GM06990 (cell line): ENCODE data around the gene CUX1.

Source experiments
- DNase-seq: peaks from one replicate; pipeline ENCODE4 v3.0.0-alpha.2; 2011; ENCODE audit not compliant: insufficient read length; ENCODE audit errors: extremely low read depth
- H3K27me3 ChIP-seq: replicated peaks from 2 replicates; pipeline ENCODE4 v1.6.0; 2011; ENCODE audit warnings: low read length; ENCODE audit not compliant: control insufficient read depth, insufficient read depth
- H3K36me3 ChIP-seq: 2 replicates; pipeline ENCODE4 v1.5.1; 2011; ENCODE audit warnings: low read length; ENCODE audit not compliant: control insufficient read depth, insufficient read depth
- H3K4me3 ChIP-seq: replicated peaks from 2 replicates; pipeline ENCODE4 v1.5.1; 2011; ENCODE audit warnings: low read depth, mild to moderate bottlenecking, control low read depth, low read length
- TF ChIP-seq, protein P1 (sequence below): IDR thresholded peaks from 2 replicates; pipeline ENCODE4 v1.5.1; 2011; ENCODE audit warnings: low read length, control low read depth, mild to moderate bottlenecking, inconsistent platforms; ENCODE audit not compliant: insufficient read depth, poor library complexity, severe bottlenecking

CUX1 gene

DNA sequence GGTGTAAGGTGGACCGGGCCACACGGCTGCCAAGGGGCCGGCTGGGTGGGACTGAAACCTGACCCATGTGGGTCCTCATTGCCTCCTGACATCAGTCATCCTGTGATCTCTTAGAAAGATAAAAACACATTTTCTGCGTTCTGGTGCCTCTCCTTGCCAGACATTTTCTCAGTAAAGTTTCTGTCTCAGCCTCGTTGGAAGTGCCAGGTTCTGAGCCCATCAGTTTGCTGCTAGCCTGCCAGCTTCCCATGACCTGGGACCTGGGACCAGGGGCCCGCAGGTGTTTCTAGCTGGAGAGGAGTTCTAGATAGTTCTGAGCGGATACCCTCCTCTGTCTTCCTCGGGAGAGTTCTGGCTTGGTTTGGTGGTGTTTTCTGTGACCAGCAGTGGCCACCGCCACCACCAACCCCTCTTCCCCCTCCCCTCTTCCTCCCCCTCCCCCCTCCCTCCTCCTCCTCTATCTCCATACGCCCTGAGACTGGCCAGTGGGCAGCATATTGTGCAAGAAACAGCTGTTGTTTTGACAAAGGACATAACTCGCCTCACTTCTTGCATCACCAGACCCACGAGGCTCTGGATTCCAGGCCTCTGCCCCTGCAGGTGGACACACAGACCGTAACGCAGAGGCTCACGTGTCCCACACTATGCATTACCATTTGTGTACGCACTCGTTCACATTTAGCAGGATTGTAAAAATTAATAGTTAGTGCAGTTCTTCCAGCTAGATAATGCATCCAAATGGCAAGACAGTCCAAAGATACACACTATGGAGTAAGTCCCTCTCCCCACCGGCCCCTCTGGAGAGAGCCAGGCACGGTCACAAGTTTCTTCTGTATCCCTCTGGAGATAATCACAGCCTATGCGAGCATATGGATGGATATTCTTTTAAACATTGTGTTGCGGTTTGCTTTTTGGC, 94.6 kb downstream of the CUX1 start:
- no peaks in the 10 kb centered on the region for H3K27me3 ChIP-seq
- H3K36me3 ChIP-seq: peaks cover 6% of the 10 kb centered on the region
- no peak for DNase-seq
- TF ChIP-seq, protein P1, sequence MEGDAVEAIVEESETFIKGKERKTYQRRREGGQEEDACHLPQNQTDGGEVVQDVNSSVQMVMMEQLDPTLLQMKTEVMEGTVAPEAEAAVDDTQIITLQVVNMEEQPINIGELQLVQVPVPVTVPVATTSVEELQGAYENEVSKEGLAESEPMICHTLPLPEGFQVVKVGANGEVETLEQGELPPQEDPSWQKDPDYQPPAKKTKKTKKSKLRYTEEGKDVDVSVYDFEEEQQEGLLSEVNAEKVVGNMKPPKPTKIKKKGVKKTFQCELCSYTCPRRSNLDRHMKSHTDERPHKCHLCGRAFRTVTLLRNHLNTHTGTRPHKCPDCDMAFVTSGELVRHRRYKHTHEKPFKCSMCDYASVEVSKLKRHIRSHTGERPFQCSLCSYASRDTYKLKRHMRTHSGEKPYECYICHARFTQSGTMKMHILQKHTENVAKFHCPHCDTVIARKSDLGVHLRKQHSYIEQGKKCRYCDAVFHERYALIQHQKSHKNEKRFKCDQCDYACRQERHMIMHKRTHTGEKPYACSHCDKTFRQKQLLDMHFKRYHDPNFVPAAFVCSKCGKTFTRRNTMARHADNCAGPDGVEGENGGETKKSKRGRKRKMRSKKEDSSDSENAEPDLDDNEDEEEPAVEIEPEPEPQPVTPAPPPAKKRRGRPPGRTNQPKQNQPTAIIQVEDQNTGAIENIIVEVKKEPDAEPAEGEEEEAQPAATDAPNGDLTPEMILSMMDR: no peak
- no peak overlapping the region for H3K4me3 ChIP-seq

GRCh38 chr7:101912716-101913110, 95.3 kb downstream of the CUX1 start:
- H3K36me3 ChIP-seq: peaks cover 6% of the 10 kb centered on the region
- no peak overlapping the region for H3K4me3 ChIP-seq
- no peaks in the 10 kb centered on the region for H3K27me3 ChIP-seq
- no peak for DNase-seq
- TF ChIP-seq, protein P1: no peak

DNA sequence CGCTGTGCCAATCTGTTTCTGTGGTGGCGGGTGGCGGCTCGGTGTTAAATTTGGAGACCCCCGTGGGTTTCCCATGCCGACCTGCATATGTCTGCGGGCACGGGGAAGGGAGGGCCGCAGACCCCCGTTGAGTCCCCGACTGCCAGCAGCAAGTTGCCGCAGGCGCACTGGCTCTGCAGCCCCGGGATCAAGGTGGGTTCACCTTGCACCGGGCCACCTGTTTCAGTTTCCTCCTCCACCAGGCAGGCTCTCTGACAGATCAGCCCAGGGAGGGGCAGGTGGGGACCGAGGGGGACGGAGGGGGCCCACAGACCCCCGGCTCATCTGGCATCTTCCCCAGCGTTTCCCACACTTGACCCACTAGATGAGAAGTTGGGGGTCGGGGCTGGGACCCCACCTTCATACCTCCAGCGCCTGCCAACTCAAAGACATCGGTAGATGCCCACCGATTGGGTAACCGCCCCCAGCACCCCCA, 95.9 kb downstream of the CUX1 start:
- no peak for DNase-seq
- Histone ChIP-seq H3K4me3 (no peak overlapping the region), H3K36me3 (peaks cover 6% of the 10 kb centered on the region), H3K27me3 (no peaks in the 10 kb centered on the region)
- TF ChIP-seq, protein P1: no peak

GRCh38 chr7:101913851-101914250, 96.4 kb downstream of the CUX1 start:
- no peaks in the 10 kb centered on the region for H3K27me3 ChIP-seq
- H3K4me3 ChIP-seq: no peak overlapping the region
- DNase-seq: no peak
- TF ChIP-seq, protein P1: no peak
- H3K36me3 ChIP-seq: peaks cover 8% of the 10 kb centered on the region

DNA sequence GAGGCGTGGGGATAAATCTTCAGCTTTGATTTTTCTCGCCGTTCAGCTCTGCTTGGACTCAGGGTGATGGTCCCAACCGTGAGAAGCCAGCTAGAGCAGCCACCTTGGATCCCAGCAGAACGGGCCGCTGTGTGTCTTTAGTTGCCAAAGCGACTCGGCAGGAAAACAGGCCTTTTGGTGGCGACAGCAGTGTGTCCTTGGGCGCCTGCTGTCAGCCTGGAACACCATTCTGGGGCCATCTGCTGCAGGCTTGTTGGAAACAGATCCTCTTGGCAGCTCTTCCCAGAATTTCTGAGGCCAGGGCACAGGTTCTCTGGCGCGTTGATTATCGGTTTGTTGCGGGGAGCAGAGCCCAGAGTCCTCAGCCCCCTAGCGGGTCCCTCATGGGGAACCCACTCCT, 97.6 kb downstream of the CUX1 start:
- TF ChIP-seq, protein P1: no peak
- no peak for DNase-seq
- Histone ChIP-seq H3K27me3 (no peaks in the 10 kb centered on the region), H3K36me3 (peaks cover 11% of the 10 kb centered on the region), H3K4me3 (no peak overlapping the region)
